Activated CD8-positive, alpha-beta memory T cell treated with anti-CD3 and anti-CD28 coated beads for 24 hours (primary cell): ENCODE data around the gene SFTPA1.
"Not testable (repeated sequence)": the region's sequence is repeated elsewhere in the genome, so short reads cannot be mapped to it uniquely, and the experiment has no call there.

ENCODE experiments used
- DNase-seq: peaks from one replicate; pipeline ENCODE4 v3.0.0-alpha.2; 2020

Gene SFTPA1

GRCh38 chr10:79611193-79611976, 646 bp downstream of the SFTPA1 start:
- DNase-seq: not testable (repeated sequence)

- DNase-seq: no peak
Observed at GRCh38 chr10:79615577-79615976, 4.8 kb downstream of the SFTPA1 start.

GRCh38 chr10:79616164-79616563, 5.4 kb downstream of the SFTPA1 start:
- DNase-seq: no peak

GRCh38 chr10:79623663-79624062, 12.9 kb downstream of the SFTPA1 start:
- not testable (repeated sequence) for DNase-seq

GRCh38 chr10:79627075-79627474, 16.3 kb downstream of the SFTPA1 start:
- no peak for DNase-seq

- DNase-seq: no peak
Observed at GRCh38 chr10:79628083-79628482, 17.3 kb downstream of the SFTPA1 start.

GRCh38 chr10:79628988-79629954, 18.5 kb downstream of the SFTPA1 start:
- DNase-seq: no peak

GRCh38 chr10:79629955-79630327, 19.2 kb downstream of the SFTPA1 start:
- DNase-seq: no peak

GRCh38 chr10:79636654-79637199, 26.0 kb downstream of the SFTPA1 start:
- not testable (repeated sequence) for DNase-seq

- no peak for DNase-seq
Observed at GRCh38 chr10:79638318-79638717, 27.6 kb downstream of the SFTPA1 start.

GRCh38 chr10:79652695-79653094, 42.0 kb downstream of the SFTPA1 start:
- DNase-seq: not testable (repeated sequence)

GRCh38 chr10:79663287-79663686, 52.5 kb downstream of the SFTPA1 start:
- DNase-seq: not testable (repeated sequence)

GRCh38 chr10:79664686-79665085, 53.9 kb downstream of the SFTPA1 start:
- not testable (repeated sequence) for DNase-seq
